Measurements from ENCODE around the gene BCL7A. TPM values are rescaled to one million over a fixed set of nuclear protein-coding genes. Genes with fewer than 3 reads are reported as not detected.
A peak's percentile ranks its signal among the peaks of the same experiment; 100 is the strongest.

BCL7A gene
- total and polyA plus RNA-seq, 9 of the 15 experiments (the other 6 are each of a cell fraction or from before 2014, with no cell fraction given), result 0.25 to 21.9 (median 14.9) TPM

- H2AFZ ChIP-seq (ENCODE audit: low read depth, low read length), result peak overlapping the region; percentile 80
- no peaks in the 10 kb centered on the region; the same call in 1 of the 2 replicates for H4K20me1 ChIP-seq (replicated peaks; ENCODE audit: control insufficient read depth, insufficient read depth, low read length)
- H3K79me2 ChIP-seq (ENCODE audit: control insufficient read depth, insufficient read depth, low read length), result peaks cover 40% of the 10 kb centered on the region
- intact Hi-C loops (cut with micrococcal nuclease), result loop anchor here (5.0 kb wide), 1 partner anchor 89 kb away; no protein-coding TSS in a partner anchor
- WGBS (ENCODE audit: insufficient coverage, low coverage, missing lambda C conversion rate), result 3% methylated on average over 43 of the region's 57 CpGs
- POLR2A ChIA-PET, result interaction anchor here (0.5 to 1.3 kb wide), 6 partner anchors 10 to 119 kb away, joined by 3 to 7 read pairs (median 3); no protein-coding TSS in a partner anchor
- ATAC-seq (no peak), FAIRE-seq (no peak), DNase-seq (ENCODE audit: extremely low read depth in 1 of 4, low spot score in 3 of 4) (peak in 1 of 4 experiments; percentile 37)
- H3K4me1 ChIP-seq (replicated peaks in 1 of 2; ENCODE audit: control insufficient read depth in 2 of 2, insufficient read depth in 2 of 2, low read length in 2 of 2), result peaks cover 17 to 39% of the 10 kb centered on the region in 2 experiments
- no peaks in the 10 kb centered on the region for H3K36me3 ChIP-seq (ENCODE audit: control insufficient read depth, insufficient read depth, low read length)
- H3K27ac ChIP-seq (ENCODE audit: extremely low read depth, low read depth, low read length), result no peak overlapping the region
- CTCF ChIA-PET (ENCODE audit: low intra/inter-chr PET ratio), result no interaction called here
- H3K4me3 ChIP-seq, result peak overlapping the region; percentile 67
- no peaks in the 10 kb centered on the region; a peak in 1 of 5 replicates for H3K27me3 ChIP-seq (ENCODE audit: control insufficient read depth in 2 of 2, insufficient read depth in 2 of 2, low read length in 2 of 2)
- peak overlapping the region; percentile 21 to 98; a peak in 3 of 4 replicates for H3K9ac ChIP-seq (ENCODE audit: insufficient read depth in 1 of 2, low read depth in 2 of 2, low read length in 2 of 2)
- H3K9me1 ChIP-seq (ENCODE audit: control insufficient read depth, insufficient read depth, low read length), result no peaks in the 10 kb centered on the region
- BruUV-seq (replicated peaks), result no TSS peak
- in situ Hi-C loops (cut with MboI), result no loop called here
- H3K9me3 ChIP-seq (replicated peaks; ENCODE audit: control insufficient read depth, insufficient read depth, low read depth, low read length), result peaks cover 5% of the 10 kb centered on the region; the same call in 1 of the 2 replicates
- H3K4me2 ChIP-seq (ENCODE audit: insufficient read depth, low read length), result peak overlapping the region; percentile 63
- TF ChIP-seq ZFX (CRISPR knock-in tag; IDR thresholded peaks at IDR 0.05) (peak; percentile 34), HOMEZ (CRISPR knock-in tag; IDR thresholded peaks at IDR 0.05) (no peak), HNRNPUL1 (IDR thresholded peaks at IDR 0.05; ENCODE audit: low read length) (no peak), CREB1 (IDR thresholded peaks at IDR 0.05) (no peak), CREB1 (CRISPR knock-in tag; IDR thresholded peaks at IDR 0.05) (no peak), VEZF1 (CRISPR knock-in tag; IDR thresholded peaks at IDR 0.05) (peak; percentile 61; the same call in 1 of the 2 replicates), NELFE (IDR thresholded peaks at IDR 0.05; ENCODE audit: insufficient read depth, insufficient read length) (no peak), SNIP1 (IDR thresholded peaks at IDR 0.05; ENCODE audit: low read depth) (no peak), HES1 (IDR thresholded peaks at IDR 0.05; ENCODE audit: low read depth) (no peak), PHF8 (IDR thresholded peaks at IDR 0.05; ENCODE audit: borderline replicate concordance, low read length) (0 out of 2 replicates have a peak, but pooled peaks have one; percentile 58), AFF4 (CRISPR knock-in tag; IDR thresholded peaks at IDR 0.05) (no peak), HMGXB4 (CRISPR knock-in tag; IDR thresholded peaks at IDR 0.05) (no peak)
Measured at GRCh38 chr12:122021193-122021821, 377 bp upstream of the BCL7A start.
